ENCODE measurements around the gene LAMA5.

Gene LAMA5

DNA sequence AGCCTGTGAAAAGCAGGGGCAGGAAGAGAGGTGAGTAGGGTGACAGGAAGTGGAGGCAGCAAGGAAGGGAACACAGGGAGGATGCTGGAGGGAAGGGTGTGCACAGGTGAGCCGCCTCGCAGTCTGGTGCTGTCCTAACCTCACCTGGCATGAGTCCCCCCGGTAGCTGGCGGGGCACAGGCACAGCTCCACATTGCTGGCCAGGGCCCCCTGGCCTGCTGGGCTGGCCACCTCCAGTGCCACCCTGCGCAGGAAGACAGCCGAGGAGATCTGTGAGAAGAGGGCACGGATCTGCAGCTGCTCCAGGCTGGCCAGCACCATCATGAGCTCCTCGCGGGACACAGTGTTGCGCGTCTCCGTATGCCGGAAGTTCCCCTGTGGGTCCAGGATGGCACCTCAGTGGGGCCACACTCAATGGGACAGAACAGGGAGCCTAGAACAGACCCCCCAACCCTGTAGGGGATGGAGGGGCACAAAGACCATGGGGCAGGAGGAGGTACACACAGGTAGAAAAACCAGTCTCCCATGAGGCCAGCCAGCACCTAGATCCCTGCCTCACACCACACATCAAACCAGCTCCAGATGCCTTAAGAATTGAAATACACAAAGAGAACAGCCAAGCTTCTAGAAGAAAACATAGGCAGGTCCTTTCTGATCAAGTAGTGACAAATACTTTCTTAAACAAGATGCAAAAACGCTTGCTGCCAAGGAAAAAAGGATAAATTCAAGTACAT is 41.8 kb downstream of the LAMA5 start:
- H3K36me3 ChIP-seq (ENCODE audit: insufficient read depth, low read length): peaks cover 35% of the 10 kb centered on the region
- no peak overlapping the region for H3K9ac ChIP-seq (ENCODE audit: low read depth, low read length)
- H3K4me1 ChIP-seq (ENCODE audit: insufficient read depth, low read length): no peaks in the 10 kb centered on the region
- H3K9me3 ChIP-seq (ENCODE audit: control insufficient read depth, insufficient read depth, low read length): no peaks in the 10 kb centered on the region

DNA sequence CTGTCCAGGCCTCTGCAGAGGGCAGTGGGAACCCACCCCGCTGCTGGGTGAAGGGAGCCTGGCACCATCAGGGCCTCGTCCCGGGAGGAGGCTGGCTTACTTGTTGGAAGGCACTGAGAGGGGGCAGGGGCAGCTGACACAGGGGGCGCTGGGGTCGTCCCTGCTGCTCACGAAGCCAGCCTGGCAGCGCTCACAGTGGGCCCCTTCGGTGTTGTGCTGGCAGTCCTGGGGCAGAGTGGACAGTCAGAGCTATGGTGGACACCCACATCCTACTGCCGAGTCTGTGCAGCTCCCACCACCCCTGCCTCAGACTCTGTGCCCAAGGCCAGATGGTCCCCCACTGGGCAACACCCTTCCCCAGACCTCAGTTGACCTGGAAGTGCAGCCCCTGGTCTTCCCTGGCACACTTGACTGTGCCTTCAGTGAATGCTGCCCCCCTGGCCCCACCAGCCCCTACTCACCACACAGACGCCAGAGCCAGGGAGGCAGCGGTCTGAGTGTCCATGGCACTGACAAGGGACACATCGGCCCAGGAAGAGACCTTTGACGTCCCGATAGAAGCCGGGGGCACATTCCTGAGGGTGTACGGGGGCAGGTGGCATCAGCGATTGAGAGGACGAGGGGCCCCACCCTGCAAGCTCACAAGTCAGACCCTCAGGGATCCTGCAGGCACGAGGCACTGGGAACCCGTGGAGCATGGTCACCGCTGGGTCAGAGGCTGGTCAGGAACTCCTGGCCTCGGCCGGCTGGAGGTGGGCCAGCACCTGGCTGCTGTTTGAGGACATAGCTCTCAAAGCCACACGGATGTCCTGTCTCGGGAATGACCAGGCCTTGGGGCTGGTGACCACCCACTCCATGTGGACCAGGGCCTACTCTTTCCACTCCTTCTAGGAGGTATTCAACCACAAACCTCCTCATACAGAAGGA is 42.9 kb downstream of the LAMA5 start:
- H3K36me3 ChIP-seq (ENCODE audit: insufficient read depth, low read length): peaks cover 34% of the 10 kb centered on the region
- H3K9ac ChIP-seq (ENCODE audit: low read depth, low read length): no peak overlapping the region
- no peaks in the 10 kb centered on the region for H3K4me1 ChIP-seq (ENCODE audit: insufficient read depth, low read length)
- H3K9me3 ChIP-seq (ENCODE audit: control insufficient read depth, insufficient read depth, low read length): no peaks in the 10 kb centered on the region

DNA sequence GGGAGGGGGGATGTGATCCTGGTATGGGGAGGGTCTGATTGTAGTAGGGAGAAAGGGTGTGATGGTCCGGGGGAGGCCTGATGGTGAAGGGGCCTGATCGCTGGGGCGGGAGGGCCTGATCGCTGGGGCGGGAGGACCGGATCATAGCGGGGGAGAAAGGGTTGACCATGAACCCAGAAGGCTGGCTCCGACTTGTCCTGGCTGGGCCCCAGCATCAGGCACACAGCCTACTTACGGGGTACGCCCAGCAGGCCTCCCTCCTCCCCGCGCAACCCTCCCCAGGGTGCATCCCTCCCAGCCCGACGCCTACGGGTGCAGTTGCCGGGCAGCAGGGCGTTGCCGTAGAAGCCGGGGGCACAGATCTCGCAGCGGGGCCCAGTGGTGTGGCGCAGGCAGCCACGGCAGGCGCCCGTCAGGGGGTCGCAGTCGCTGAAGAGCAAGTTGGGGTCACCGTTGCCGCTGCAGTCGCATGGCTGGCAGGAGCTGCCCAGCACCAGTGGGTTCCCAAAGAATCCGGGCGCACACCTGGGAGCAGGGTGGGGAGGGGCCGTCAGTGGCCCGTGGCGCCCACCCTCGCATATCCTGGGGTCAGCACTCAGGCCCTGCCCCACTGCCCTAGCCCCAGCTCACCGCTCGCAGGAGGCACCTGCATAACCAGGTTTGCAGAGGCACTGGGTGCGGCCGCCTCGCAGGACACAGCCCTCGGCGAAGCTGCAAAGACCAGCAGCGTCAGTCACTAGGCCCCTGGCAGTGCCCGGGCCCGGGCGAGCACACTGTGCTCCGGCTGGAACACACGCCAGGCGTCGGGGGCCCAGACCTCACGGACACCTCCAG is 43.7 kb downstream of the LAMA5 start:
- no peaks in the 10 kb centered on the region for H3K4me1 ChIP-seq (ENCODE audit: insufficient read depth, low read length)
- H3K9me3 ChIP-seq (ENCODE audit: control insufficient read depth, insufficient read depth, low read length): no peaks in the 10 kb centered on the region
- H3K9ac ChIP-seq (ENCODE audit: low read depth, low read length): no peak overlapping the region
- peaks cover 43% of the 10 kb centered on the region for H3K36me3 ChIP-seq (ENCODE audit: insufficient read depth, low read length)

- H3K9ac ChIP-seq (ENCODE audit: low read depth, low read length): no peak overlapping the region
- peaks cover 36% of the 10 kb centered on the region for H3K36me3 ChIP-seq (ENCODE audit: insufficient read depth, low read length)
- 0 out of 2 replicates have a peak, but pooled peaks cover 1% of the 10 kb centered on the region for H3K9me3 ChIP-seq (ENCODE audit: control insufficient read depth, insufficient read depth, low read length)
- no peaks in the 10 kb centered on the region for H3K4me1 ChIP-seq (ENCODE audit: insufficient read depth, low read length)
Observed at GRCh38 chr20:62322492-62323041, 44.5 kb downstream of the LAMA5 start.

DNA sequence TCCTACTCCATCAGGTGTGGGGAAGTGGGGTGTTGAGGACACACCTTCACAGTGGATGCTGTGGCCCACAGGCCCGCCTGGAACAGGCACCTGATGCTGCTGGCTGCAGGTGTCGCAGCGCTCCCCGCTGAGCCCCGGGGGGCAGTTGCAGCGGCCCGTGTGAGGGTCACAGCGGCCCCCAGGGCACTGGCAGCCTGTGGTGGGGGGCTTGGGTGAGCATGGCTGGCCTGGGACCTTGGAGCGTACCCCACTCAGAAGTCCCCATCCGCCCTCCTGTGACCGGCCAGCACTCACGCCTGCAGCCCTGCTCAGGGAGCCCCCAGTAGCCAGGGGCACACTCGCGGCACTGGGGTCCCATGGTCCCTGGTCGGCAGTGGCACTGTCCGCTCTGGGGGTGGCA is 45.1 kb downstream of the LAMA5 start:
- peaks cover 41% of the 10 kb centered on the region for H3K36me3 ChIP-seq (ENCODE audit: insufficient read depth, low read length)
- no peaks in the 10 kb centered on the region for H3K4me1 ChIP-seq (ENCODE audit: insufficient read depth, low read length)
- no peak overlapping the region for H3K9ac ChIP-seq (ENCODE audit: low read depth, low read length)
- H3K9me3 ChIP-seq (ENCODE audit: control insufficient read depth, insufficient read depth, low read length): peaks cover 6% of the 10 kb centered on the region; the same call in 1 of the 2 replicates

- Histone ChIP-seq H3K36me3 (ENCODE audit: insufficient read depth, low read length) (peaks cover 45% of the 10 kb centered on the region), H3K9me3 (ENCODE audit: control insufficient read depth, insufficient read depth, low read length) (peaks cover 6% of the 10 kb centered on the region; the same call in 1 of the 2 replicates), H3K4me1 (ENCODE audit: insufficient read depth, low read length) (no peaks in the 10 kb centered on the region), H3K9ac (ENCODE audit: low read depth, low read length) (no peak overlapping the region)
Observed at GRCh38 chr20:62321521-62321948, 45.6 kb downstream of the LAMA5 start.

- peaks cover 47% of the 10 kb centered on the region for H3K36me3 ChIP-seq (ENCODE audit: insufficient read depth, low read length)
- no peak overlapping the region for H3K9ac ChIP-seq (ENCODE audit: low read depth, low read length)
- H3K9me3 ChIP-seq (ENCODE audit: control insufficient read depth, insufficient read depth, low read length): peaks cover 6% of the 10 kb centered on the region; the same call in 1 of the 2 replicates
- no peaks in the 10 kb centered on the region for H3K4me1 ChIP-seq (ENCODE audit: insufficient read depth, low read length)
Observed at GRCh38 chr20:62320581-62321354, 46.3 kb downstream of the LAMA5 start.

DNA sequence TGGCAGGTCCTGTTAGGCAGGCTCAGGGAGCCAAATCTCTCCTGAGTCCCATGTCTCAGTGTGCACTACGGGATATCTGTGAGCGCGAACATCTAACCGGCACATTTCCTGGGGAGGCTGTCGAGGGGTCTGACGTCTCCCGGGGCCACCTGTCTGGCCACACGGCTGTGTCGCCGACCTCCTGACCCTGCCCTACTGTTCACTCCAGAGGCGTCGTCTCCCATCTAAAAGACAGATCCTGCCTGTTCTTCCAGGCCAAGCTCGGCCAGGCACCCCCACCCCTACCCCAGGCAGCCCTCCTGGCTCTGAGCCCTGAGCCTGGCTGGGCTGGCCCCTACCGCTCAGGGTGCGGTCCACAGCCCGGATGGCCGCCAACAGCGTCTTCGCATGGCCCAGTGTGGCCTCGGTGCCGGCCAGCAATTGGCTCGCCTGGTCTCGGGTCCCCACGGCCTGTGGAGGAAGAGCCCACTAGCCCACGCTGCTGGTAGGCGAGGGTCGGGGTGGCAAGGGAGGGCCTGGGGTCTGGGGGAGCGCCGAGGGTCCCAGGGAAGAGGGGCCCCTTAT is 47.7 kb downstream of the LAMA5 start:
- Histone ChIP-seq H3K9me3 (ENCODE audit: control insufficient read depth, insufficient read depth, low read length) (peaks cover 6% of the 10 kb centered on the region; the same call in 1 of the 2 replicates), H3K9ac (ENCODE audit: low read depth, low read length) (no peak overlapping the region), H3K36me3 (ENCODE audit: insufficient read depth, low read length) (peaks cover 47% of the 10 kb centered on the region), H3K4me1 (ENCODE audit: insufficient read depth, low read length) (no peaks in the 10 kb centered on the region)

DNA sequence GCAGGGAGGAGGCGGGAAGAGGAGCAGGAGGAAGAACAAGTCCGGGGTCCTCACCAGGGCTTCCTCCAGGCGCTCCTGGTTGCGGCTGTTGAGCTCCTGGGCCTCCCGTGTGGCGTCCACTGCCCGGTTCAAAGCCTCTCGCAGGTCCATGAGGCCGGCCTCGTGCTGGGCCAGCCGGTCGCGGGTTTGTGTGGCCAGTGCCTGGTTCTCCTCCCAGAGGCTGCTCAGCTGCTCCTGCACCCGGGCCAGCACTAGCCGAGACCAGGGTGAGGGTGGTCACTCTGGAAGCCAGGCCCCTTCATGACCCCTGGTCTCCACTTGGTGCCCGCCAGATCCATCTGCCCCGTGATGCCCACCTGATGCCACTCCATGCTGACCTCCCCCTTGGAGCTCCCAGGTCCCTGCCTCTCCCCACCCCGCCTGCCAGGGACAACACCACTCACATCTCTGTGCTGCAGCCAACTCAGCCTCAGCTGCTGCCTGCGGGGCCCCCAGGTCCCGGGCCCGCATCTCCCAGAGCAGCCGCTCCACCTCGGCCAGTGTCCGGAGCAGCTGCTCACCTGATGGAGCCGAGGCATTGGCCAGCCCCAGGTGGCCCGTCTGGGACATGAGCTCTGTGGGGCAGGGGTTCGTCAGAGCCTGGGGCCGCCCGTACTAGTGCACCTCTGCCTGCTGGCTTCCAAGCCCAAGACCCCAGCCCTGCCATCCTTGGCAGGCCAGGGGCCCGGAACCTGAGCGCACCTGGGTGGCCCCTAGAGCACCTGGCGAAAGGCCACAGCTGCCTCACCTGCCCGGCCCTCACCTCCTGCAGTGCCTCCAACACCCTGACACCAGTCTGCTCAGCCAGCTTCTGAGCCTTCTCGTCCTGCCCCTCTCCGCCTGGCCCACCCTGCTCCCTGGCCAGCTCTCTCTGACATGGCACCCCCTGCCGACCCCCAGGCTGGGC is 48.4 kb downstream of the LAMA5 start:
- peaks cover 6% of the 10 kb centered on the region; the same call in 1 of the 2 replicates for H3K9me3 ChIP-seq (ENCODE audit: control insufficient read depth, insufficient read depth, low read length)
- H3K36me3 ChIP-seq (ENCODE audit: insufficient read depth, low read length): peaks cover 46% of the 10 kb centered on the region
- H3K4me1 ChIP-seq (ENCODE audit: insufficient read depth, low read length): no peaks in the 10 kb centered on the region
- H3K9ac ChIP-seq (ENCODE audit: low read depth, low read length): no peak overlapping the region

DNA sequence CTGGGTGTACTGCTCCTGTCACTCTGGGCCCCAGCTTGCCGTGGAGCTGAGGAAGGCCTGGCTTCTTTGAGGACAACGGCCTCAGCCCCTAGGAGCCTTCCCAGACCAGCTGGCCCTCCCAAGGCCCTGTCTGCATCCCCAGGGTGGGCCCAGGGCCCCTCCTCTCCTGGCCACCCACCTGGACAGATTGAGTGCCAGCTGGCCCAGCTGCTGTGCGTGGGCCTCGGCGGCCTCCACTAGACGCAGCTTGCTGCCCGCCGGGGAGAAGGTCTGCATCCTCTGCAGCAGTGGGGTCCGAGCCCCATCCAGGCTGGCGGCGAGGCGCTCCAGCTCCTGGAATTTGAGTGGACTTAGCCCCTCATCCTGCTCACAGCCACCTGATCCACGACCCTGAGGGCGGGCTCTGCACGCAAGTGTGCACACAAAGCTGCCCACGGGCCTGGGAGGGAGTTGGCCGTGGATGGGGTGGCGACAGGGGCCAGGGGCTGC is 49.9 kb downstream of the LAMA5 start:
- peaks cover 46% of the 10 kb centered on the region for H3K36me3 ChIP-seq (ENCODE audit: insufficient read depth, low read length)
- H3K9ac ChIP-seq (ENCODE audit: low read depth, low read length): no peak overlapping the region
- peaks cover 6% of the 10 kb centered on the region; the same call in 1 of the 2 replicates for H3K9me3 ChIP-seq (ENCODE audit: control insufficient read depth, insufficient read depth, low read length)

GRCh38 chr20:62316331-62317166 is 50.6 kb downstream of the LAMA5 start:
- H3K9me3 ChIP-seq (ENCODE audit: control insufficient read depth, insufficient read depth, low read length): peaks cover 6% of the 10 kb centered on the region; the same call in 1 of the 2 replicates
- H3K4me1 ChIP-seq (ENCODE audit: insufficient read depth, low read length): no peaks in the 10 kb centered on the region
- no peak overlapping the region for H3K9ac ChIP-seq (ENCODE audit: low read depth, low read length)
- H3K36me3 ChIP-seq (ENCODE audit: insufficient read depth, low read length): peaks cover 46% of the 10 kb centered on the region

More for the DNA sequence above, 49.9 kb downstream of the LAMA5 start:
- H3K4me1 ChIP-seq (ENCODE audit: insufficient read depth, low read length): no peaks in the 10 kb centered on the region

All from ES-I3 (cell line).